ENCODE results near the gene NIM1K.

The NIM1K gene

DNA sequence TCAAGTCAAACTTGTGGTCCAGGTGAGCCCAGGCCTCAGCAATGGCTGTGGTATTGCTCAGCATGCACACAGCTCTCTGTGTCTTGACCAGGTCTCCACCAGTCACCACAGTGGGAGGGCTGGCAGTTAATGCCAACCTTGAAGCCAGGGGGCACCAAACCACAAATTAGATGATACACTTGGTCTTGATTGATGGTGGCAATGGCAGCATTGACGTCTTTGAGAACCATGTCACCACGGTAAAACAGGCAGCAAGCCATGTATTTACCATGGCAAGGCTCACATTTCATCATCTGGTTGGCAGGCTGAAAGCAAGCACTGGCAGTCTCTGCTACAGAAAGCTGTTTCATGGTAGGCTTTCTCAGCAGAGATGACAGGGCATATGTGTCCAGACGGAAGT lies 40.0 kb downstream of the NIM1K start:
- H3K9me3 ChIP-seq (ENCODE audit: control insufficient read depth, low read depth, low read length), result no peaks in the 10 kb centered on the region
- no peak overlapping the region for H3K27ac ChIP-seq (ENCODE audit: low read length)
- no peaks in the 10 kb centered on the region for H3K36me3 ChIP-seq (ENCODE audit: control insufficient read depth, low read depth, low read length)
- H3K4me3 ChIP-seq (ENCODE audit: low read length), result no peak overlapping the region
- no peaks in the 10 kb centered on the region for H3K4me1 ChIP-seq (ENCODE audit: control insufficient read depth, low read depth, low read length)
- no peak overlapping the region for H3K9ac ChIP-seq (ENCODE audit: low read length)
- no peaks in the 10 kb centered on the region for H3K27me3 ChIP-seq (ENCODE audit: control insufficient read depth, insufficient read depth, low read length)

DNA sequence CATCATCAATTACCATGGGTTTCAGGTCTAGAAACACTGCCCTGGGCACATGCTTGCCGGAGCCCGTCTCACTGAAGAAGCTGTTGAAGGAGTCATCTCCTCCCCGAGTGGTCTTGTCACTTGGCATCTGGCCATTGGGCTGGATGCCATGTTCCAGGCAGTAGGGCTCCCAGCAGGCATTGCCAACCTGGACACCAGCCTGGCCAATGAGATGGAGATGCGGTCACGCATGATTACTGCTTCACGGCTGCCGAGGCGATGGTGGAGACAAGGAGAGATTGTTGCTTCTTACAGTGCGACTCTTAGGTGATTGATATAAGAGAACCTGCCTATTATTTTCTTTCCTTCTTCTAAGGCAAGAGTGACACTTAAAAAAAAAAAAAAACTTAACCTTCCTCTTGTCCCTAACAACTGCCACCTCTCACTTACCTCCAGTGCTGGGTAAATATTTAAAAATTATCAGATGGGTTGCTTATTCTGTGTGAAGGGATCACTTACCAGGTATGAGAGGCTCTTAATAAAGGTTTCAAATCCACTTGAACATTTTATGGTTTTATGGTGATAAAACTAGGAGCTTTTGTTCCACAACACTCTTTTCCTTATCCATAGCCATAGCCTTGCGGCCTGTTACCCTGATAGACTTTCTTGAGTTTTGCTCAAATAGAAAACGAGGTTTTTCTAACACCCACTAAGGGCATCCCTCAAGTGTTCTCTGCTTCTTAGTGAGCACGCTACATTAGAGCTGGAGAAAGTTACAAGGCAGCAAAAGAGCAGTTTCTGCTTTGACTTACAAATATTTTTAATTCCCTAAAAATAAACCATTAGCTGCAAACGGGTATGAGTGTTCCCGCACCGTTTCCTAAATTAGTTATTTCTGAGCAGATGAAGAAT lies 41.2 kb downstream of the NIM1K start:
- Histone ChIP-seq H3K27me3 (ENCODE audit: control insufficient read depth, insufficient read depth, low read length) (no peaks in the 10 kb centered on the region), H3K27ac (ENCODE audit: low read length) (no peak overlapping the region), H3K4me3 (ENCODE audit: low read length) (no peak overlapping the region), H3K9ac (ENCODE audit: low read length) (no peak overlapping the region), H3K36me3 (ENCODE audit: control insufficient read depth, low read depth, low read length) (no peaks in the 10 kb centered on the region), H3K9me3 (ENCODE audit: control insufficient read depth, low read depth, low read length) (no peaks in the 10 kb centered on the region), H3K4me1 (ENCODE audit: control insufficient read depth, low read depth, low read length) (no peaks in the 10 kb centered on the region)

DNA sequence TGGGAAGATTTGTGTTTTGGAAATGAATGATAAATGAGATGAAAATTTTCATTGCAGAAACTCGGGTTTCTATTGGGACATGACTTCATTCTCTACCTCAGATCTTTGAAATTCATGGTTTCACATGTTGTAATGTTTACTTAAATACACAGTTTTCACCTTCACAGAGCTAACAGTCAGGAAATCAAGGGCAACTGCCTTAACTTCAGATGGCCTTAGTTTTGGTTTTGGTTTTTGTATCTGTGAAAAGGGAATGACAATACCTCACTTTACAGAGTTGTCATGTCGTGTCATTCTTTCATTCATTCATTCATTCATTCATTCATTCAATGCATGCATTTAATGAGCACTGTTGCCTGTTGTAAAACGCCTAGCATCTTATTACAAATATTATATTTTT lies 41.9 kb downstream of the NIM1K start:
- H3K4me1 ChIP-seq (ENCODE audit: control insufficient read depth, low read depth, low read length), result no peaks in the 10 kb centered on the region
- no peak overlapping the region for H3K27ac ChIP-seq (ENCODE audit: low read length)
- no peak overlapping the region for H3K9ac ChIP-seq (ENCODE audit: low read length)
- H3K36me3 ChIP-seq (ENCODE audit: control insufficient read depth, low read depth, low read length), result no peaks in the 10 kb centered on the region
- H3K27me3 ChIP-seq (ENCODE audit: control insufficient read depth, insufficient read depth, low read length), result no peaks in the 10 kb centered on the region
- no peak overlapping the region for H3K4me3 ChIP-seq (ENCODE audit: low read length)
- no peaks in the 10 kb centered on the region for H3K9me3 ChIP-seq (ENCODE audit: control insufficient read depth, low read depth, low read length)

DNA sequence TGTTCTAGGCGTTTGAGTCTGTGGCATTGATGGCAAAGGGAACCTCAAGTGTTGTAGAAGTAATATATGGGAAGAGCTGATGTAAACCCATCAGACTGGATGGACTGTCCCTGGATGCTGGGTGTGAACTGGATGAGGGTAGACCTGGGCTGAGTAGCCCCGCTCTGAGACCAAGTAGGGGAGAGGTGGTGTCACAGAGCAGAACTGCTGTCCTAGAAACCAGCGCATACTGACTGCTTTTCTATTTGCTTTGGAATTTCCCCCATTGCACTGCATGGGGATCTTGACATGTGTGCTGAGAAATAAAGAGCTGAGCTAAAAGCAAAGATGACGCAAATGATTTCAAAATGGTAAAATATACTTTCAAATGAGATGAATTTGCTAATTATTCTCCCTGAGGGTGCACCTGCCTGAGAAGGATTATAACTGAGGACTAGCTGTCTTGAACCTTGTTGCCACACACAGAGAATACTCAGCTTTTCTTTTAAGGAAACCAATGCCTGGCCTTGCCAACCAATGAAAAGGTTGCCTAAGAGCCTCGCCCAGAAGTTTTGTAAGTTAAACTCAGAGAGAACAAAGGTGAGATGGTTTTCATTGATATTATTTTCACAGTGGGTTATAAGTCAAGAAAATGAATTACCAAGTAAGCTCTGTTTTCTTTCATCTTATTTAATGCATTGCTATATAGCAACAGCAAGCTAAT lies 44.8 kb downstream of the NIM1K start:
- Histone ChIP-seq H3K9me3 (ENCODE audit: control insufficient read depth, low read depth, low read length) (no peaks in the 10 kb centered on the region), H3K36me3 (ENCODE audit: control insufficient read depth, low read depth, low read length) (no peaks in the 10 kb centered on the region), H3K4me3 (ENCODE audit: low read length) (no peak overlapping the region), H3K27ac (ENCODE audit: low read length) (no peak overlapping the region), H3K9ac (ENCODE audit: low read length) (no peak overlapping the region), H3K4me1 (ENCODE audit: control insufficient read depth, low read depth, low read length) (no peaks in the 10 kb centered on the region), H3K27me3 (ENCODE audit: control insufficient read depth, insufficient read depth, low read length) (no peaks in the 10 kb centered on the region)

DNA sequence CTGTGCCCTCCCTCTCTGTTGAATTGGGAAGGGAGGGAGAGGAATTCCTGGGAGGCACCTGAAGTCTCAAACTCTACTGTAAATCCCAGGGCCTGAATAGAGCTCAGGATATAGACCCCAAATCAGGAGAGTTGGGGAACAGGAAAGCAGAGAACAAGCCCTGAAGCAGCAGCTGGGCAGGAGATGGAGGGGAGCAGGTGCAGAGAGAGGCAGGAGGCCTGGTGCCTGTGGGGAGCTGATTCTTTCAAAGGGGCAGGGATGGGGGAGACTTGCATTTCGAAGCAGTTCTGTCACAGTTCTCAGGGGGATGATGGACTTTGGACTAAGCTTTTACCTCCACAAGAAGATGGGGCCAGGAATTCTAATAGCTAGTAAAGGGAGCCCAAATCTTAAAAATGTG lies 50.2 kb downstream of the NIM1K start:
- no peak overlapping the region for H3K9ac ChIP-seq (ENCODE audit: low read length)
- no peaks in the 10 kb centered on the region for H3K27me3 ChIP-seq (ENCODE audit: control insufficient read depth, insufficient read depth, low read length)
- no peak overlapping the region for H3K27ac ChIP-seq (ENCODE audit: low read length)
- H3K9me3 ChIP-seq (ENCODE audit: control insufficient read depth, low read depth, low read length), result no peaks in the 10 kb centered on the region
- H3K4me1 ChIP-seq (ENCODE audit: control insufficient read depth, low read depth, low read length), result no peaks in the 10 kb centered on the region
- no peaks in the 10 kb centered on the region for H3K36me3 ChIP-seq (ENCODE audit: control insufficient read depth, low read depth, low read length)
- no peak overlapping the region for H3K4me3 ChIP-seq (ENCODE audit: low read length)

DNA sequence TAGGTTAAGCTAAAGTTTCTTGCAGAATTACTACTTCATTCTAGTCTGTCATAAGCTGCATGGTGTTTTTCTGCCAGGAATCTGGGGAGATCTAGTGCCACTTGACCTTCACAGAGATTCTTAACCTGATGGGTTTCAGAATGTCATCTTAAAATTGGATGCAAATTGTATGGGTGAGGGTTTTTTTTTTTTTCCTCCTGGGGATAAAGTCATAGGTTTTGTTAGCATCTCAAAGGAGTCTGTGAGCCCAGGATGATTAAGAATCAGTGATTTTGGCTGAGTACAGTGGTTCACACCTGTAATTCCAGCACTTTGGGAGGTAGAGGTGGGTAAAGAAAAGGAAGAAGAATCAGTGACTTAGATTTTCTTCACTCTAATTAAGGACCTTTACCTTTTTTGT lies 51.2 kb downstream of the NIM1K start:
- Histone ChIP-seq H3K4me3 (ENCODE audit: low read length) (no peak overlapping the region), H3K4me1 (ENCODE audit: control insufficient read depth, low read depth, low read length) (no peaks in the 10 kb centered on the region), H3K9me3 (ENCODE audit: control insufficient read depth, low read depth, low read length) (no peaks in the 10 kb centered on the region), H3K27ac (ENCODE audit: low read length) (no peak overlapping the region), H3K36me3 (ENCODE audit: control insufficient read depth, low read depth, low read length) (no peaks in the 10 kb centered on the region), H3K9ac (ENCODE audit: low read length) (no peak overlapping the region), H3K27me3 (ENCODE audit: control insufficient read depth, insufficient read depth, low read length) (no peaks in the 10 kb centered on the region)

DNA sequence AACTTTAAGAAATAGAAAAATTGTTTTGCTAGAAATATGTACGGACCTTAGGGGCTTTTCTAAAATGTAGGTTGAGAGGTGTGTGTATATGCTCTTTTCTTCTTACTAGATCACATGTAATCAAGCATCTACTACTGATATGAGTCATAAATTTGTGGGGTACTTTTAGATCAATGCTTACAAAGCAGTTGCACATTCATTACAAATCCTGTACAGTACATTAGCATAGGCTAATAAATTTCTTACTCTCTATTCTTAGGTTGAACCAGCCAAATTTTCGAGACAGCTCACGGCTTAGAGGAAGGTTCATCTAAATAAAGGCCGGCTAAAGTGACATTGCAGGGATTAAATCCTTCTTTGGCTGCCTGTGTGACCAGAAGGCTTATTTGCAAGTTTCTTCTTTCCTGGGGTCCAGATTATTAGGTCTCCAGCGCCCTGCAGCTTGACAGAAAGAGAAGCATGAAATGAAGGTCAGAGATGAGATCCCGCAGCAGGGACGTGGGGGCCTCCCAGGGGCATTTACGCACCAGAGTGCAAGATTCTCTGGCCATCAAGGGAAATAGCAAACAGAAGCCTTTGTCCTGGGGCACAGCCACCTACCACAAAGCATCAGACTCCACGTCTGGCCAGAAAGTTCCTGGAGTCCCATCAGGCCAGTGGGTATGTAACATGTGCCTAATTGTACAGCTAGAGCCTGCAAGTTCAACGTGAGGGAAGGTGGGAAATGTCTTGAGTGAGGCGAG lies 53.0 kb downstream of the NIM1K start:
- H3K36me3 ChIP-seq (ENCODE audit: control insufficient read depth, low read depth, low read length), result no peaks in the 10 kb centered on the region
- H3K9ac ChIP-seq (ENCODE audit: low read length), result no peak overlapping the region
- no peaks in the 10 kb centered on the region for H3K4me1 ChIP-seq (ENCODE audit: control insufficient read depth, low read depth, low read length)
- no peak overlapping the region for H3K27ac ChIP-seq (ENCODE audit: low read length)
- H3K27me3 ChIP-seq (ENCODE audit: control insufficient read depth, insufficient read depth, low read length), result no peaks in the 10 kb centered on the region
- no peak overlapping the region for H3K4me3 ChIP-seq (ENCODE audit: low read length)
- no peaks in the 10 kb centered on the region for H3K9me3 ChIP-seq (ENCODE audit: control insufficient read depth, low read depth, low read length)

DNA sequence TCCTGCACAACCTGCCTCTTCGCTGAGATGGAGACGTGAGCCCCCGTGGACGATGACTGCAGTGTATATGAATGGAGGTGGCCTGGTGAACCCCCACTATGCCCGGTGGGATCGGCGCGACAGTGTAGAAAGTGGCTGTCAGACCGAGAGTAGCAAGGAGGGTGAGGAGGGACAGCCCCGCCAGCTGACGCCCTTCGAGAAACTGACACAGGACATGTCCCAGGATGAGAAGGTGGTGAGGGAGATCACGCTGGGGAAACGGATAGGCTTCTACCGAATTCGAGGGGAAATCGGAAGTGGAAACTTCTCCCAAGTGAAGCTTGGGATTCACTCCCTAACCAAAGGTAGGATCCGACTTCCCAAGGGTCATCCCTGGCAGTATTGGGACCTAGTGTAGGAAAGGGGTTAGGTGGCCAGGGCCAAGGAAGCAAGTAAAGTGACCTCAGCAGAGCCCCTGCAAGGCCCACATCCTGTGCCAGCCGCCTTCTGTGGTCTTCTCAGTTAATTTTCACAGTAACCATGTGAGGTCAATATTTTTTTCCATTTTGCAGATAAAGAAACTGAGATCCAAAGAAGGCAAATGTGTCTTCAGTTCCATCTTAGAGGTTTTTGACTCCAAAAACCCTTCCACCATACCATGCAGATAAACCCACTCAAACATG lies 53.8 kb downstream of the NIM1K start:
- Histone ChIP-seq H3K27ac (ENCODE audit: low read length) (no peak overlapping the region), H3K27me3 (ENCODE audit: control insufficient read depth, insufficient read depth, low read length) (no peaks in the 10 kb centered on the region), H3K9me3 (ENCODE audit: control insufficient read depth, low read depth, low read length) (no peaks in the 10 kb centered on the region), H3K36me3 (ENCODE audit: control insufficient read depth, low read depth, low read length) (no peaks in the 10 kb centered on the region), H3K4me3 (ENCODE audit: low read length) (no peak overlapping the region), H3K9ac (ENCODE audit: low read length) (no peak overlapping the region), H3K4me1 (ENCODE audit: control insufficient read depth, low read depth, low read length) (no peaks in the 10 kb centered on the region)

DNA sequence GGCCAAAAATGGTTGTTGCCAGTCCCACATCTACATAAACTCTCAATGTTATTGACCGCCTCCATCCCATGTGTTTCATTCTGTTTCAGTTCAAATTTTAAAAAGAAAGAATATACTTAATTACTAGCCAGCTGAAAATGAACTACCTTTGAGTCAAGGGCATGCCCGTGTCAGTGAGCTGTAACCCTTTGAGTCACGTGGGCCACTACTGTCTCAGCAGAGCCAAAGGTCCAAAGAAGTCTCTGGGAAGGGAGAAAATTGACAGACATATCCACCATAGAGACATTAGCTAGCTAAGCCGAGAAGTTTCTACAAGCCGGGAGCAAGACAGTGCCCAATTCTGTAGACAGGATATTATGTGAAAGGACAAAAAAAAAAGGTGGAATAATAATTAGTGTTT lies 59.7 kb downstream of the NIM1K start:
- Histone ChIP-seq H3K9ac (ENCODE audit: low read length) (no peak overlapping the region), H3K4me1 (ENCODE audit: control insufficient read depth, low read depth, low read length) (no peaks in the 10 kb centered on the region), H3K27ac (ENCODE audit: low read length) (no peak overlapping the region), H3K4me3 (ENCODE audit: low read length) (no peak overlapping the region), H3K9me3 (ENCODE audit: control insufficient read depth, low read depth, low read length) (no peaks in the 10 kb centered on the region), H3K27me3 (ENCODE audit: control insufficient read depth, insufficient read depth, low read length) (no peaks in the 10 kb centered on the region), H3K36me3 (ENCODE audit: control insufficient read depth, low read depth, low read length) (no peaks in the 10 kb centered on the region)

DNA sequence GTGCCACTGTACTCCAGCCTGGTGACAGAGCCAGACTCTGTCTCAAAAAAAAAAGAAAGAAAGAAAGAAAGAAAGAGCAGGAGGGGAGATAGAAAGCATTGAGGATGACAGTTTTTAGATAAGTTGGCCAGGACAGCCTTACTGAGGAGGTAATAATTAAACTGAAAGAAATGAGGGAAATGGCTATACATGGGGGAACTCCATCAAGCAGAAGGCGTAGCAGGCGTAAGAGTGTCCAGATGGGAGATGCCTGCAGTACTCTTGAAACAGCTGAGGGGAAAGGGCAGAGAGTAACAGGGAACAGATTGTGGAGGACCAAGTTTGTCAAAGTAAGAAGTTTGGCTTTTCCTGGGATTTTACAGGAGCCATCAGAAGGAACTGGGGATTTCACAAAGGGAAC lies 63.7 kb downstream of the NIM1K start:
- no peaks in the 10 kb centered on the region for H3K27me3 ChIP-seq (ENCODE audit: control insufficient read depth, insufficient read depth, low read length)
- H3K9me3 ChIP-seq (ENCODE audit: control insufficient read depth, low read depth, low read length), result no peaks in the 10 kb centered on the region
- H3K4me1 ChIP-seq (ENCODE audit: control insufficient read depth, low read depth, low read length), result no peaks in the 10 kb centered on the region
- H3K27ac ChIP-seq (ENCODE audit: low read length), result no peak overlapping the region
- H3K9ac ChIP-seq (ENCODE audit: low read length), result no peak overlapping the region
- H3K4me3 ChIP-seq (ENCODE audit: low read length), result no peak overlapping the region
- no peaks in the 10 kb centered on the region for H3K36me3 ChIP-seq (ENCODE audit: control insufficient read depth, low read depth, low read length)

DNA sequence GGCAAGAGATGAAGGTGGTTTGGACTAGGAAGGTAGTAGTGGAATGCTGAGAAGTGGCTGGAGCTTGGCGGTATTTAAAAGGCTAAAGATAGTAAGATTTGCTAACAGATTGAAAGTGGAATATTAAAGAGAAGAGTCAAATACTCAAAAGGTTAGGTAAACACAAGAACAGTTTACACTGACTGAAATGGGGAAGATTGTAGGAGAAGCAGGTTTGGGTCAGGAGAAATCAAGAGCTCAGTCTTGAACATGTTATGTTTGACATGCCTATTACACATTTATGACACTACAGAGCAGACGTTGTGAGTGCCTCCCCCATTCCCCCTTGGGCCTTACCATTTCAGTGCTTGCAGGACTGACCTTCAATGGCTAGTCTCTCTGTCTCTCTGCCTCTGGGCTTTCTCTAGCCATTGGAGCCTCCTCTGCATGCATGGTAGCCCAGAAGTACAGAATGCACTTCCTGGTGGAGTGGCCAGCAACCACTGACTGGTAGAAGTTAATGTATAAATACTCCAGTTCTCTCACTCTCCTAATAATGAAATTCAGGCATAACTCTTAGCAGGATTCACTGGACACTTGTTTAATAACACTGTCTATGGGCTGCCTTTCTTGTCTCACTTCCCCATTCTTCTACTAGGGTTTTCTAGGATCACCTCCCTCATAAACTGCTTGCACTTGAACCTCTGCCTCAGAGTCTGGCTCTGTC lies 64.4 kb downstream of the NIM1K start:
- no peak overlapping the region for H3K9ac ChIP-seq (ENCODE audit: low read length)
- no peak overlapping the region for H3K4me3 ChIP-seq (ENCODE audit: low read length)
- H3K27me3 ChIP-seq (ENCODE audit: control insufficient read depth, insufficient read depth, low read length), result no peaks in the 10 kb centered on the region
- no peak overlapping the region for H3K27ac ChIP-seq (ENCODE audit: low read length)
- no peaks in the 10 kb centered on the region for H3K4me1 ChIP-seq (ENCODE audit: control insufficient read depth, low read depth, low read length)
- no peaks in the 10 kb centered on the region for H3K36me3 ChIP-seq (ENCODE audit: control insufficient read depth, low read depth, low read length)
- no peaks in the 10 kb centered on the region for H3K9me3 ChIP-seq (ENCODE audit: control insufficient read depth, low read depth, low read length)
